A204.1 (cell line): Measurements from ENCODE around the gene AKAP9.
"Not testable (repeated sequence)": the region's sequence is repeated elsewhere in the genome, so short reads cannot be mapped to it uniquely, and the experiment has no call there.

Experiments
- FAIRE-seq: peaks from 2 replicates; lab custom pipeline; 2012; peaks lifted over from hg19 to GRCh38; lab: Jason Lieb, UNC

Gene AKAP9

GRCh38 chr7:91946549-91946948 lies 5.9 kb downstream of the AKAP9 start:
- no peak for FAIRE-seq

GRCh38 chr7:91947948-91948347 lies 7.3 kb downstream of the AKAP9 start:
- no peak for FAIRE-seq

- peak; percentile 73 for FAIRE-seq
Measured at GRCh38 chr7:91949221-91950009, 8.8 kb downstream of the AKAP9 start.

GRCh38 chr7:91953618-91954017 lies 13.0 kb downstream of the AKAP9 start:
- FAIRE-seq = peak; percentile 72

GRCh38 chr7:91956464-91956863 lies 15.8 kb downstream of the AKAP9 start:
- FAIRE-seq = not testable (repeated sequence)

GRCh38 chr7:91957232-91957631 lies 16.6 kb downstream of the AKAP9 start:
- no peak for FAIRE-seq

GRCh38 chr7:91957823-91958222 lies 17.2 kb downstream of the AKAP9 start:
- FAIRE-seq = no peak

- no peak for FAIRE-seq
Measured at GRCh38 chr7:91959023-91959422, 18.4 kb downstream of the AKAP9 start.

- FAIRE-seq = no peak
Measured at GRCh38 chr7:91961816-91962215, 21.2 kb downstream of the AKAP9 start.

- peak; percentile 58 for FAIRE-seq
Measured at GRCh38 chr7:91962419-91962818, 21.8 kb downstream of the AKAP9 start.

- FAIRE-seq = not testable (repeated sequence)
Measured at GRCh38 chr7:91967513-91967912, 26.9 kb downstream of the AKAP9 start.

GRCh38 chr7:91973639-91974038 lies 33.0 kb downstream of the AKAP9 start:
- FAIRE-seq = no peak

- FAIRE-seq = peak; percentile 25
Measured at GRCh38 chr7:91974066-91974465, 33.4 kb downstream of the AKAP9 start.

GRCh38 chr7:91976743-91977142 lies 36.1 kb downstream of the AKAP9 start:
- peak; percentile 88 for FAIRE-seq

GRCh38 chr7:91979590-91979989 lies 38.9 kb downstream of the AKAP9 start:
- no peak for FAIRE-seq

GRCh38 chr7:91982352-91982751 lies 41.7 kb downstream of the AKAP9 start:
- FAIRE-seq = not testable (repeated sequence)

GRCh38 chr7:91988213-91988612 lies 47.6 kb downstream of the AKAP9 start:
- no peak for FAIRE-seq

- no peak for FAIRE-seq
Measured at GRCh38 chr7:91993976-91994375, 53.3 kb downstream of the AKAP9 start.

- peak; percentile 49 for FAIRE-seq
Measured at GRCh38 chr7:91995391-91996105, 54.9 kb downstream of the AKAP9 start.

GRCh38 chr7:91999631-92000565 lies 59.2 kb downstream of the AKAP9 start:
- no peak for FAIRE-seq

GRCh38 chr7:92002720-92003119 lies 62.1 kb downstream of the AKAP9 start:
- FAIRE-seq = no peak

GRCh38 chr7:92006046-92006445 lies 65.4 kb downstream of the AKAP9 start:
- no peak for FAIRE-seq

- FAIRE-seq = no peak
Measured at GRCh38 chr7:92010215-92010614, 69.6 kb downstream of the AKAP9 start.
